Hair follicle dermal papilla cell (primary cell): ENCODE results near the gene RLBP1. TPM values are rescaled to one million over a fixed set of nuclear protein-coding genes. Genes with fewer than 3 reads are reported as not detected.

Source experiments
- total RNA-seq: library from RNA; depleted of rRNA; stranded (reverse); fragments of >200 nt; gene quantifications from 2 replicates; pipeline ENCODE4 v1.2.3, GENCODE V29; 2012

RLBP1 gene
- not detected in 2 replicates for total RNA-seq

GRCh38 chr15:89221543-89221942, at the start of gene RLBP1:
Gene RLBP1, minus strand, starts transcription at chr15:89221579. Its CDS starts 2,604 bp downstream, at chr15:89218975.

GRCh38 chr15:89243691-89244573, 22.6 kb upstream of the RLBP1 start, which contains the start of gene FANCI:
Gene FANCI, plus strand, starts transcription at chr15:89243979. Its CDS starts 3,669 bp downstream, at chr15:89247648.

Other genes starting within 250 kb of the RLBP1 start
- 65.1 and 85.2 TPM in 2 replicates for gene ABHD2, start 133.1 kb downstream of the RLBP1 start, total RNA-seq
- gene FANCI, start 22.4 kb upstream of the RLBP1 start, total RNA-seq: 6.5 and 21.7 TPM in 2 replicates
- 64.8 and 110 TPM in 2 replicates for gene POLG, start 113.2 kb upstream of the RLBP1 start, total RNA-seq